ENCODE data around the gene TLX1. TPM values are rescaled to one million over a fixed set of nuclear protein-coding genes. Genes with fewer than 3 reads are reported as not detected.

TLX1 gene
- total RNA-seq, 2 experiments from 2014 or later: not detected

- peaks cover 21 to 25% of the 10 kb centered on the region in 2 experiments for H3K27me3 ChIP-seq (ENCODE audit: control insufficient read depth in 1 of 2, insufficient read depth in 2 of 2, low read length in 2 of 2)
- no peaks in the 10 kb centered on the region for H3K4me1 ChIP-seq (ENCODE audit: insufficient read depth, low read length)
- no peaks in the 10 kb centered on the region for H3K9me3 ChIP-seq (ENCODE audit: control insufficient read depth in 1 of 2, insufficient read depth in 1 of 2, low read length in 2 of 2)
- ChIA-PET CTCF (no interaction called here), POLR2A (no interaction called here)
- Mint-ChIP-seq H3K4me1 (ENCODE audit: low read depth) (no peaks in the 10 kb centered on the region), H3K9me3 (no peaks in the 10 kb centered on the region), H3K27ac (no peak overlapping the region), H3K4me3 (no peak overlapping the region), H3K36me3 (ENCODE audit: low read depth) (no peaks in the 10 kb centered on the region), H3K27me3 (peaks cover 73% of the 10 kb centered on the region)
- TF ChIP-seq, protein P1, sequence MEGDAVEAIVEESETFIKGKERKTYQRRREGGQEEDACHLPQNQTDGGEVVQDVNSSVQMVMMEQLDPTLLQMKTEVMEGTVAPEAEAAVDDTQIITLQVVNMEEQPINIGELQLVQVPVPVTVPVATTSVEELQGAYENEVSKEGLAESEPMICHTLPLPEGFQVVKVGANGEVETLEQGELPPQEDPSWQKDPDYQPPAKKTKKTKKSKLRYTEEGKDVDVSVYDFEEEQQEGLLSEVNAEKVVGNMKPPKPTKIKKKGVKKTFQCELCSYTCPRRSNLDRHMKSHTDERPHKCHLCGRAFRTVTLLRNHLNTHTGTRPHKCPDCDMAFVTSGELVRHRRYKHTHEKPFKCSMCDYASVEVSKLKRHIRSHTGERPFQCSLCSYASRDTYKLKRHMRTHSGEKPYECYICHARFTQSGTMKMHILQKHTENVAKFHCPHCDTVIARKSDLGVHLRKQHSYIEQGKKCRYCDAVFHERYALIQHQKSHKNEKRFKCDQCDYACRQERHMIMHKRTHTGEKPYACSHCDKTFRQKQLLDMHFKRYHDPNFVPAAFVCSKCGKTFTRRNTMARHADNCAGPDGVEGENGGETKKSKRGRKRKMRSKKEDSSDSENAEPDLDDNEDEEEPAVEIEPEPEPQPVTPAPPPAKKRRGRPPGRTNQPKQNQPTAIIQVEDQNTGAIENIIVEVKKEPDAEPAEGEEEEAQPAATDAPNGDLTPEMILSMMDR (IDR thresholded peaks at IDR 0.05): no peak
- ATAC-seq (ENCODE audit: poor library complexity) (no peak), DNase-seq (no peak)
- H3K4me3 ChIP-seq (ENCODE audit: low read length): no peak overlapping the region
- no peak overlapping the region for H3K27ac ChIP-seq (ENCODE audit: low read depth in 1 of 2, low read length in 2 of 2)
- no peaks in the 10 kb centered on the region for H3K36me3 ChIP-seq (ENCODE audit: insufficient read depth, low read length)
- intact Hi-C loops (cut with DNase I, micrococcal nuclease): no loop called here
Observed at GRCh38 chr10:101110856-101111523, 20.1 kb upstream of the TLX1 start.

- ATAC-seq (ENCODE audit: poor library complexity) (no peak), DNase-seq (no peak)
- POLR2A ChIA-PET: no interaction called here
- H3K36me3 ChIP-seq (ENCODE audit: insufficient read depth, low read length): no peaks in the 10 kb centered on the region
- Mint-ChIP-seq H3K9me3 (no peaks in the 10 kb centered on the region), H3K27me3 (peaks cover 71% of the 10 kb centered on the region), H3K27ac (no peak overlapping the region), H3K36me3 (ENCODE audit: low read depth) (no peaks in the 10 kb centered on the region), H3K4me3 (no peak overlapping the region), H3K4me1 (ENCODE audit: low read depth) (no peaks in the 10 kb centered on the region)
- H3K27ac ChIP-seq (ENCODE audit: low read depth in 1 of 2, low read length in 2 of 2): no peak overlapping the region
- no peaks in the 10 kb centered on the region for H3K4me1 ChIP-seq (ENCODE audit: insufficient read depth, low read length)
- peaks cover 21 to 25% of the 10 kb centered on the region in 2 experiments for H3K27me3 ChIP-seq (ENCODE audit: control insufficient read depth in 1 of 2, insufficient read depth in 2 of 2, low read length in 2 of 2)
- intact Hi-C loops (cut with DNase I, micrococcal nuclease): no loop called here
- CTCF ChIA-PET: no interaction called here
- H3K4me3 ChIP-seq (ENCODE audit: low read length): no peak overlapping the region
- TF ChIP-seq, protein P1 (IDR thresholded peaks at IDR 0.05): no peak
- no peaks in the 10 kb centered on the region for H3K9me3 ChIP-seq (ENCODE audit: control insufficient read depth in 1 of 2, insufficient read depth in 1 of 2, low read length in 2 of 2)
Observed at GRCh38 chr10:101111547-101111946, 19.6 kb upstream of the TLX1 start.

DNA sequence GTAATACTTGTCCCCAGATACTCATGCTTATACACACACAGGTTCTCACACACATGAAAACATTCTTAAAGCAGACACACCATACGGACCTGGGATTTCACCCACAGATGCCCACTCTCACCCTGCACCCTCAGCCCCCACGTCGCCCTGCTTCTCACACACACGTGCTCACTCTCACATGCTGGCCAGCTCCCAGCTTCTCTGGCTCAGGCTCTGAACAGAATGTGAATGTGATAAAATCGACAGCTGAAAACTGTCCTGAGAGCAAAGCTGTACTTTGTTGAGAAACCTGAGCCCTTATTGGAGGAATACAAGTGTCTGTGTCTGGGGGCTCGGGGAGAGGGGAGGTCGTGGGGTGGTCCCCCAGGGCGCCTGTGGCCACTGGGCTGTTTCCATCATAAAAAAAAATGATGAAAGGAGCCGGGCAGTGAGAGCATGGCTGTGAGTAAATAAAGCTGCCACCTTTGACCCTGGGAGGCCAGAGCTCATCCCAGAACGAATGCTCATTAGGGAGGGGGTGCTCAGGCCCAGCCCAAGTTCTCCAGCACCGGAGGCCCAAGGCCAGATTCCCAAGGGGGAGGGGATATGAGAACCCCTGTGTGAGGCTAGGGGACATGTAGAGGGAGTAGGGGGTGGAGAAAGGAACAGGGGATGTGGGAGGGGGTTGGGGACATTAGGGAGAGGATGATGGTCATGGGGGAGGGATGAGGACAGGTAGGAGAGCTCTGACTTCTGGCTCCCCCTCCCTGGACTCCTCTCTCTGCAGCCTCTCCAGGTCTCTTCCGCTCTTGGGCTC lies 18.1 kb upstream of the TLX1 start:
- Histone ChIP-seq H3K36me3 (ENCODE audit: insufficient read depth, low read length) (no peaks in the 10 kb centered on the region), H3K4me3 (ENCODE audit: low read length) (no peak overlapping the region), H3K27ac (ENCODE audit: low read depth in 1 of 2, low read length in 2 of 2) (no peak overlapping the region), H3K4me1 (ENCODE audit: insufficient read depth, low read length) (no peaks in the 10 kb centered on the region), H3K27me3 (ENCODE audit: control insufficient read depth in 1 of 2, insufficient read depth in 2 of 2, low read length in 2 of 2) (peaks cover 16 to 24% of the 10 kb centered on the region in 2 experiments), H3K9me3 (ENCODE audit: control insufficient read depth in 1 of 2, insufficient read depth in 1 of 2, low read length in 2 of 2) (no peaks in the 10 kb centered on the region)
- TF ChIP-seq, protein P1 (IDR thresholded peaks at IDR 0.05): no peak
- intact Hi-C loops (cut with DNase I, micrococcal nuclease): no loop called here
- DNase-seq (no peak), ATAC-seq (ENCODE audit: poor library complexity) (no peak)
- Mint-ChIP-seq H3K27me3 (peaks cover 66% of the 10 kb centered on the region), H3K4me1 (ENCODE audit: low read depth) (no peaks in the 10 kb centered on the region), H3K9me3 (no peaks in the 10 kb centered on the region), H3K4me3 (no peak overlapping the region), H3K27ac (no peak overlapping the region), H3K36me3 (ENCODE audit: low read depth) (no peaks in the 10 kb centered on the region)
- ChIA-PET CTCF (no interaction called here), POLR2A (no interaction called here)

Measured in CD4-positive, alpha-beta T cell (primary cell).